ENCODE results near the gene SPATA16.

GRCh38 chr3:172911142-172911541 is 229.9 kb downstream of the SPATA16 start:
- TF ChIP-seq SNAI2 (CRISPR knock-in tag; IDR thresholded peaks at IDR 0.05) (no peak), GLIS3 (CRISPR knock-in tag; IDR thresholded peaks at IDR 0.05) (no peak), BACH2 (CRISPR knock-in tag; IDR thresholded peaks at IDR 0.05; ENCODE audit: borderline replicate concordance) (no peak), ZFP30 (CRISPR knock-in tag; IDR thresholded peaks at IDR 0.05) (no peak), PATZ1 (CRISPR knock-in tag; IDR thresholded peaks at IDR 0.05; ENCODE audit: borderline replicate concordance) (no peak), POU6F1 (CRISPR knock-in tag; IDR thresholded peaks at IDR 0.05; ENCODE audit: borderline replicate concordance, low read depth) (no peak), ZC3H10 (CRISPR knock-in tag; IDR thresholded peaks at IDR 0.05) (no peak), ZNF70 (CRISPR knock-in tag; IDR thresholded peaks at IDR 0.05) (no peak), TOX (CRISPR knock-in tag; IDR thresholded peaks at IDR 0.05; ENCODE audit: borderline replicate concordance) (no peak), ARNTL (CRISPR knock-in tag; IDR thresholded peaks at IDR 0.05; ENCODE audit: borderline replicate concordance, low read depth) (no peak), RARB (CRISPR knock-in tag; IDR thresholded peaks at IDR 0.05) (no peak), CREB5 (CRISPR knock-in tag; IDR thresholded peaks at IDR 0.05; ENCODE audit: low read depth) (no peak), ESRRG (CRISPR knock-in tag; IDR thresholded peaks at IDR 0.05) (no peak)

Measured in SK-N-SH treated with all-trans-retinoic acid at 6 μM for 48 hours (cell line).